Measurements from ENCODE around the gene CD38.

- no peak for TF ChIP-seq CTCF (IDR thresholded peaks at IDR 0.05)
- TF ChIP-seq POLR2A (IDR thresholded peaks at IDR 0.05) = no peak
- no peak for TF ChIP-seq EP300 (IDR thresholded peaks at IDR 0.05)
Observed at GRCh38 chr4:15855804-15856475, 77.8 kb downstream of the CD38 start.
